Activated CD8-positive, alpha-beta memory T cell treated with anti-CD3 and anti-CD28 coated beads, Interleukin-2, amount 50 U/mL, for 1 hour (primary cell): ENCODE results near the gene C1orf53.
"Not testable (repeated sequence)": the region's sequence is repeated elsewhere in the genome, so short reads cannot be mapped to it uniquely, and the experiment has no call there.

Experiments
- DNase-seq: peaks from one replicate; pipeline ENCODE4 v3.0.0-alpha.2; 2020; ENCODE audit errors: extremely low read depth

C1orf53 gene

GRCh38 chr1:197902454-197903195, at the start of gene C1orf53:
Gene C1orf53, plus strand, starts transcription at chr1:197902630. Its CDS starts 20 bp downstream, at chr1:197902650.
- DNase-seq: no peak

GRCh38 chr1:197855751-197856150, 46.7 kb upstream of the C1orf53 start:
- DNase-seq: not testable (repeated sequence)

- no peak for DNase-seq
Measured at GRCh38 chr1:197857477-197857876, 45.0 kb upstream of the C1orf53 start.

GRCh38 chr1:197859024-197859423, 43.4 kb upstream of the C1orf53 start:
- no peak for DNase-seq

- no peak for DNase-seq
Measured at GRCh38 chr1:197862221-197862620, 40.2 kb upstream of the C1orf53 start.

GRCh38 chr1:197862671-197863070, 39.8 kb upstream of the C1orf53 start:
- DNase-seq: no peak

GRCh38 chr1:197865809-197866208, 36.6 kb upstream of the C1orf53 start:
- no peak for DNase-seq

- DNase-seq: no peak
Measured at GRCh38 chr1:197868751-197869489, 33.5 kb upstream of the C1orf53 start.

- DNase-seq: no peak
Measured at GRCh38 chr1:197869490-197870077, 32.8 kb upstream of the C1orf53 start.

GRCh38 chr1:197876894-197877293, 25.5 kb upstream of the C1orf53 start:
- no peak for DNase-seq

- DNase-seq: not testable (repeated sequence)
Measured at GRCh38 chr1:197880385-197880784, 22.0 kb upstream of the C1orf53 start.

- DNase-seq: not testable (repeated sequence)
Measured at GRCh38 chr1:197882241-197882640, 20.2 kb upstream of the C1orf53 start.

GRCh38 chr1:197884173-197884572, 18.3 kb upstream of the C1orf53 start:
- no peak for DNase-seq

GRCh38 chr1:197890936-197891335, 11.5 kb upstream of the C1orf53 start:
- DNase-seq: no peak

GRCh38 chr1:197892684-197893083, 9.7 kb upstream of the C1orf53 start:
- DNase-seq: no peak

- DNase-seq: no peak
Measured at GRCh38 chr1:197896301-197896700, 6.1 kb upstream of the C1orf53 start.

GRCh38 chr1:197899037-197899436, 3.4 kb upstream of the C1orf53 start:
- no peak for DNase-seq

GRCh38 chr1:197902131-197902453, 338 bp upstream of the C1orf53 start:
- no peak for DNase-seq

GRCh38 chr1:197903196-197903514, 725 bp downstream of the C1orf53 start:
- DNase-seq: no peak

- DNase-seq: no peak
Measured at GRCh38 chr1:197904126-197904787, 1.8 kb downstream of the C1orf53 start.

- no peak for DNase-seq
Measured at GRCh38 chr1:197905699-197906351, 3.4 kb downstream of the C1orf53 start.
